ENCODE data around the gene TIMP3. TPM values are rescaled to one million over a fixed set of nuclear protein-coding genes. Genes with fewer than 3 reads are reported as not detected.
"Not testable (repeated sequence)": the region's sequence is repeated elsewhere in the genome, so short reads cannot be mapped to it uniquely, and the experiment has no call there.

TIMP3 gene
- total RNA-seq, 2 experiments from 2014 or later, result 0.32 to 0.48 TPM

DNA sequence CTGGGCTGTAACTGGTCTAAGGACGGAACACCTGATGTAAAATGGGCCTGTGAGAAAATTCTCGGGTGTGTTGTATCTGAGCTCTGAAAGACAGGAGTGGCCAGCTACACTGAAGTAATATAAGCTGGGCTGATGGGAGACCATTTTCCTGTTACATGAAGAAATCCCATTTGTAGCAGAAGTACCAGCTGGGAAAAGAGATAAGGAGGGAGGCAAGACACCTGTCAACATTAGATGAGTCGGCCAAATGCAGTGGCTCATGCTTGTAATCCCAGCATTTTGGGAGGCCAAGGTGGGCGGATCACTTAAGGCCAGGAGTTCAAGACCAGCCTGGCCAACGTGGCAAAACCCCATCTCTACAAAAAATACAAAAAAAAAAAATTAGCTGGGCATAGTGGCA lies 72.1 kb downstream of the TIMP3 start:
- POLR2A ChIA-PET, CTCF ChIA-PET: not testable (repeated sequence)

DNA sequence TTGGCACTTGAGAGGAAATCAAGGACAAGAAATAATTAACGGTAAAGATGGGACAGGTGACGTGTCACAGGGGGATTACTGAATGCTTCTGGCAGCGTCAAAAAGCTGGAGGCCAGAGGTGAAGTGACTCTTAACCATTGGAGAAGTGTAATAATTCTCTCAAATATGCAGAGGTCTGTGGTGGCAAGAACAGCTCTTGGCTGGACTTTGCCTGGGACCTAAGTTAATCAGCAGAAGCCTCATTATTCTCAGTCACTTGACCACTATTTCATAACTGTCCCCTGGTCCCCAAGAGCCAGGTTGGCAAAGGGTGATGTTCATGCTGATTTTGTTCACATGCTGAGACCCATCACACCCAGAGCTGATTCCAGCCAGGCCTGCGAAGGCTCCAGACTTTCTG lies 72.9 kb downstream of the TIMP3 start:
- ChIA-PET CTCF (no interaction called here), POLR2A (no interaction called here)

DNA sequence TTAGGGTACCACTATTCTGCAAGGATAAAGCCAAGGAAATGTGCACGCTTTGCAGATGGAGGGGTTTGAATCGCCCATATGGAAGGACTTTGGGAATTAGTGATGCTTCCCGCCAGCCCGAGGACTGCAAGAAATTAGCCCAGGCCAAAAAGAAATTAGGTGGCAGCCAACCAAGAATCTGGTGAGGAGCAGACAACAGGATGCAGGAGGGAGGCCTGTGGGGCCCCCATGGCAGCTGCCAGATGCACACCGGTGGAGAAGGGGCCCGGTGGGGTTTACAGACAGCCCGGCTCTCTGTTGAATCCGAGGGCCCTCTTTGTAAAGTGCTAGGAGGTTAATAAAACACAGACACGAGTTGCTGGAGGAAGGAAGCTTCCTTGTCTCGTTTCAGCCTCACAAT lies 73.5 kb downstream of the TIMP3 start:
- POLR2A ChIA-PET, result no interaction called here
- CTCF ChIA-PET, result no interaction called here

DNA sequence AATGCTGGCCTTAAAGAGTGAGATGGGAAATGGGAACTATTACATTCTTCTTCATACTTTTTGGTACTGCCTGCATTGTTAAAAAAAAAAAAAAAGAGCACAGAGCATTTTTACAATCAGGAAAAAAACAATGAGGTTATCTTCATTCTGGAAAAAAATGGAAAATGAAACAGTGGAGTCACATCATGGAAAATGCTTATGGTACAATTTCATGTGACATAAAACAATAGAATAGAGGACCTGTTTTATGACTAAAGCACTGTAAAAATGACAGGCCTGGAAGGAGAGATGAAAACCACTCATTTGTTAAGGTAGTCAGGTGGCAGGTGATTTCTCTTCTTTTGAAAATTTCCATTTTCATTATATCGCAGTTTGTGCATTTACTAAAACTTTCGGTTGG lies 75.0 kb downstream of the TIMP3 start:
- ChIA-PET POLR2A (no interaction called here), CTCF (no interaction called here)

DNA sequence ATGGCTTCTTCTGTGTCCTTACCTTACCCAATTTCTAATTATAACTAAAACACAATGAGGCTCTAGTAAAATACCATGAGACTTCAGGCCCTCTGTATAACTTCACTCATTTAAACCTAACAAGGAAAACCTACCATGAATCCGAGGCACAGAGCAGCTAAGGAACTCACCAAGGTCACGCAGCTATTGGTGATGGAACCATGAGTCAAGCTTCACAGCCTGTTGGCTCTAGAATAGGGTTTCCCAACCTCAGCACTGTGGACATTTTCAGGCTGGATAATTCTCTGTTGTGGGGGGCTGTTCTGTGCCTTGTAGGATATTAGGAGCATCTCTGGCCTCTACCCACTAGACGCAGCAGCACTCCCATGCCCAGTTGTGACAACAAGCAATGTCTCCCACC lies 75.7 kb downstream of the TIMP3 start:
- CTCF ChIA-PET, result no interaction called here
- POLR2A ChIA-PET, result no interaction called here

DNA sequence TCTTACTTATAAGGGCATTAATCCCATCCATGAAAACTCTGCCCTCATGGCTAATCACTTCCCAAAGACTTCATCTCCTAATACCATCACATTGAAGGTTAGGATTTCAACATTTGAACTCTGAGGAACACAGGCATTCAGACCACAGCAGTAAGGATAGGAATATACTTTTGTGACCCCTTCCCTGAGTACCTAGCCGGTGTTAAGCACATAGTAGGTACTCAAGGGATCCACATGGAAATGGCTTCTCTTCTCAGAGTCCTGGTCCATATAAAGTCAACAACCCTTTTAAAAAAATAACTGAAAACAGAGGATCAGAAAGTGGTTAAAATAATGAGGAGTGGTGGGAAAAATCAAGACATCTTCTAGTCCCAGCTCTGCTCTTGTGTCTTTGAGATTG lies 78.0 kb downstream of the TIMP3 start:
- ChIA-PET POLR2A (no interaction called here), CTCF (no interaction called here)

DNA sequence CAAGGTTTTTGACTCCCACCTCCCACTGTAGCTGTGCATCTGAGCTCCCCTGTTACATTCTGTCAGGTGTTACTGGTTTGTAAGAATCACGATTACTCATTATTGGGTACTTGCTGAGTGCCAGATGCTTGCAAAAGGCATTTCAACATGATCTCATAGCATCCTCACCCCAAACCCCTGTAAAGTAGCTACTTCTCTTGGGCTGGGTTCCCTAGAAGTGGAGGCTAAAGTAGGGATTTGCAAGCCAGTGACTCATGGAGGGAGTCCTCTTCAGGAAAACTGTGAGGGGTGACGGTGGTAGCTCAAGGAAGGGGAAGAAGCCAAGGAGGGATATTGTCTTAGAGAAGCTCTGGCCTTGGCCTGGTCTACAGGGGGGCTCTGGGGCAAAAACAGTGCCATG lies 78.6 kb downstream of the TIMP3 start:
- ChIA-PET CTCF (no interaction called here), POLR2A (no interaction called here)

DNA sequence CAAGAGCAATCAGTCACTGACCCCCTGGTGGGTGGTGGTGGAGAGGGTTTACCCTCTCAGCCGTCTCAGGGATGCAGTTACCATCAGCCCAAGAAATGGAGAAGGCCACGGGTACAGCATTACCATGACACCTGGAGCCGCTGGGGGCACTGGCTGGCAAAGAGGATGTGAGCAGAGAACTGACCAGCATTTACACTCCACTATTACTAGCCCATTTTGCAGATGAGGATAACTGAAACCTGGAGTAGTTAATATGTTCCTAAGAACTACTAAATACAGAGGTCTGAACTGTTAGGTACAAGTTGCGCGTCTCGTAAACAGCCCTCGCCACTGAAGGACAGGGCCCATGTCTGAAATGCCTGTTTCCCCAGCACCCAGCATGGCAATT lies 79.0 kb downstream of the TIMP3 start:
- POLR2A ChIA-PET, result no interaction called here
- CTCF ChIA-PET, result no interaction called here

DNA sequence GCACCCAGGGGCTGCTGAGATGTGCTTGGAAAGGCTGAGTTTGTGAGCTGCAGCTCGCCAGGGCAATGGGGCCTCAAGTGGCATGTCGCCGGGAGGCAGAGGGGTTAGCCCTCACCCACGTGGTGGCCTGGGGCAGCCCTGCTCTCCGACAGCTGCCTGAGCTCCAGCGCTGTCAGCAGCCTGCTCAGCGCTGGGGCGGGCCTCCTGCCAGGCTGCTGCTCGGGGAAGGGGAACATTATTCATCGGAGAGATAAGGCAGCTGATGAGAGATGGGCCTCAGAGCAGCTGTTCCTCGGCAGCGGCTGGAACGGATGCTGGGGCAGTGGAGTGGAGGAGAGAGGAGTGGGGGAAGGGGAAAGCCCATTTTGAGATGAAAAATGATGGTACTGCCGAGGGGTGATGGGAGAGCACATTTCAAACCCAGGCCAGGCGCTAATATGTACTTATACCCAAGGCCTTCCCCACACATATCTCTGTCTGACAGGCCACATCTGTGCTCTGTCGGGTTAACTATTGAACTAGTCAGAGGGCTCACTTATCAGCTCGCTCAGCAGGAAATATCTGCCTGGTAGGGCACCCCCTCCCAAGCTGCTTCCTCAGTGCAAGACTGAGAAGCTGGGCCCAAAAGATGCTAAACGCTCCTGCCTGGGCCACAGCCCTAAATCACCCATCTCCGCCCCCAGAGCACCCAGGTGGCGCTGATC lies 79.5 kb downstream of the TIMP3 start:
- ChIA-PET CTCF (no interaction called here), POLR2A (no interaction called here)

DNA sequence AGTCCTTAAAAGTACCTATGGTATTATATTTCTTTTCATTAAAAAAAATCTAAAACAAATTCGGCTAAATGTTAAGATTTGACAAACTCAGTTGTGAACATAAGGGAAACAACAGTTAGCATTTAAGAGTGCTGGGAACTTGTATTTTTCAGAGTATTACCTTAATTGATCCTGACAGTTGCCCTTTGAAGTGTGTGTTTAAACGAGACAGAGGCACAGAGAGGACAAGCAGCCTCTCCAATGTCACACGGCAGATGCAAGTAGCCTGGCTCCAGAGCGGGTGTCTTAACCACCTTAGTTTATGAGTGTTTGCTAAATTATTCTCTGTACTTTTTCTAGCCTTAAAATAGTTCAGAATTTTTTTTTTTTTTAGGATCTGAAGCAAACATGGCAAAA lies 80.9 kb downstream of the TIMP3 start:
- ChIA-PET CTCF (no interaction called here), POLR2A (no interaction called here)

DNA sequence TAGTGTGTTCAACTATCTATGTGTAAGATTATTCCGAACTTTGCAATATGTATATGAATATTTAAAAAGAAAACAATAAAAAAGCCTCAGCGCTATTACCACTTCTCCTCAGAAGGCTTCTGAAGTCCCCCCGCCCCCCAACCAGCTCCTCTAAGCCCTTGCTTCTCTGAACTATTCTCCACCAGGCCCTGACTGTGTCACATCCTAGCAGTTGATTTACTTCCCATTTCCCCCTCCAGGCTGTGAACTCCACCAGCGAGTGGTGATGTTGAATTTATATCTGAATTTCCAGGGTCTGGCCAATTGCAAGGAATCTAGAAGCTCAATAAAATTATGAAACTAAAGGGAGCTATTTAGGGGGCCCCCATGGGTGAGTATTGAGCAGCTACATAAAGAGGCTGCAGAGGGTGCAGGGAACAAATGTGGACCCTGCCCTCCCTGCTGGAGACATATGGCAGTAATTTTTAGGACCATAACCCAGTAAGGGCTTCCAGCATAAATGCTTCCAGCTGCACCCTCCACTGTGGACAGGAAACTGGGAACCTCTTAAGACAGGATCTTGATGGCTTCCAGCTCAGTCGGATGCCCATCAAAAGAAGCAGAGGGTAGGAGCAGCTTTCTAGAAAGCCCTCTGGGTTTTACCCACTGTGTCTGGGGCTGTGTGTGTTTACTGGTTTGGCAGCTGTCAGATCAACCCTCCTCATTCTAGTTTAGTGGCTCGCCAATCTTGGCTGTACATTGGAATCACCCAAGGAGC lies 81.4 kb downstream of the TIMP3 start:
- CTCF ChIA-PET, result interaction anchor here (0.6 kb wide), 1 partner anchor 133 kb away, joined by 4 read pairs; no protein-coding TSS in a partner anchor
- POLR2A ChIA-PET, result no interaction called here

DNA sequence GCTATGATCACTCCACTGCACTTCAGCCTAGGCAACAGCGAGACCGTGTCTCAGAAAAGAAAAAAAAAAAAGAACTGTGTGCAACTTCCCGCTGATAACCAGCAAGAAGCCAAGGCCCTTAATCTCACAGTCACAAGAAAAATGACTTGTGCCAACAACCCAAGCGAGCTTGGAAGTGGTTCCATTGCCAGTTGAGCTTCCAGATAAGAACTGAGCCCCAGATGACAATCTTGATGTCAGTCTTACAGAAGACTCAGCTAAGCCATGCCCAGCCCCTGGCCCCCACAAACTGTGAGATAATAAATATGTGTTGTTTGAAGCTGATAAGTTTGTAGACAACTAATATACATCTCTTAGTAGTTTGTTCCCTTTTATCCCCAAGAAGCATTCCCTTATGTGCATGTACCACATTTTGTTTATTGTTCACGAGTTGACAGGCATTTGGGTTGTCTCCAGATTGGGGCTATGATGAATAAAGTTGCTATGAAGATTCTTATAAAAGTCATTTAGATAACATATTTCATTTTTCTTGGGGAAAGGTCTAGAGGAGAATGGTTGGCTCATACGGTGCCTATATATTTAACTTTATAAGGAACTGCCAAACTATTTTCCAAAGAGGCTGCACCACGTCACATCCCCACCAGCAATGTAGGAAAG lies 85.9 kb downstream of the TIMP3 start:
- ChIA-PET POLR2A (no interaction called here), CTCF (no interaction called here)

DNA sequence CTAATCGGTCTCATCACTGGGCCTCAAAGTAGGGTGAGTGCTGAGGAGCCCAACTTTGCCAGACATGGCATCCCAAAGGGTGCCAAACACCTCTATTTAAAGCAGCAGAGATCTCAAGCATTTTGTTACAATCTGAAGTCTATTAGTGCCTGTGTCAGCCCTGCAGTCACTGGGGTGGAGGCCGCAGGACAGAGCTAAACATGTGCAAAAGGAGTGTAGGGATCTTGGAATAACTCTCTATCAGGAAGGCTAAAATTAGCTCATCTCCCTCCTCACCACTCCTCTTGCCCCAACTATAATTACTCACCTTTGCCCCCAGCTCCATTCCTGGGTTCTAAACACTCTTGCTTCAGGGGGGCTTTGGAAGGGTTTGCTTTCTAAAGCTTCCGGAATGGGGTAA lies 87.5 kb downstream of the TIMP3 start:
- ChIA-PET POLR2A (no interaction called here), CTCF (no interaction called here)

DNA sequence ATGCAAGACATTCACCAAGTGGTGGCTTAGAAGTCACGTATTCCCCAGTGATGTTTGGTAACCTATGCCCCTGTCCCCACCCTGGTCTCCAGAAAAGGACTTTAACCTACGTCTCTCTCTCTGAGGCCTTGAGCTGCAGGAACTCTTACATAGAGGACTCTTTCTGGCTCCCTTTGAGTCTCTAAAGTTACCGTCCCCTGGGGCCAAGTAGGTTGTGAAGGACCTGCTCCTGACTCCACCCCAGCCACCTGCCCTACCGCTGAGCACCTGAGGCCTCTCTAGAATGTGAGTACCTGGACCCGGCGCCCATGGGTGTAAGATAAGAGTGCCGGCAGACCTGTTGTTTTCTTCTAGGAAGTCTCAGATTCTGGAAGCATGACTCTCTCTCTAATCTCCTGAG lies 95.4 kb downstream of the TIMP3 start:
- CTCF ChIA-PET, result interaction anchor here (0.7 kb wide), 1 partner anchor 40 kb away, joined by 3 read pairs; no protein-coding TSS in a partner anchor

DNA sequence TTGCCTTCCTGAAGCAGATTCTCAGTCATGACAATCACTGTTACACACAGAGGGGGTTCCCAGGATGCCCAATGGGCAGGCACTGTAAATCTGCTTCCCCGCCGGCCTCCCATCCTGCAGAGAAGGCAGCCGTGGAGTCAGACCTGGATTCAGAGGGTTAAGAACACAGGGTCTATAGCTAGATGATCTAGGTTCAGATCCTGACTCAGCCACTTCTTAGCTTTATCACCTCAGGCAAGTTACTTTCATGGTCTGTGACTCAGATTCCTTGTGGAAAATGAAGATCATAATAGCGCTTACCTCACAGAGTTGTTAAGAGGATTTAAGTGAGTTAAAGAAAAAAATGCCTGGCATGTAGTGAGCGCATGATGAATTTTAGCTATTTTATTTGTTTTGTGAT lies 95.9 kb downstream of the TIMP3 start:
- ChIA-PET CTCF (interaction anchor here (0.7 kb wide), 1 partner anchor 40 kb away, joined by 3 read pairs; no protein-coding TSS in a partner anchor), POLR2A (interaction anchor here (0.6 kb wide), 1 partner anchor 152 kb away, joined by 3 read pairs; no protein-coding TSS in a partner anchor)

More for the DNA sequence above, 95.4 kb downstream of the TIMP3 start:
- POLR2A ChIA-PET, result no interaction called here

DNA sequence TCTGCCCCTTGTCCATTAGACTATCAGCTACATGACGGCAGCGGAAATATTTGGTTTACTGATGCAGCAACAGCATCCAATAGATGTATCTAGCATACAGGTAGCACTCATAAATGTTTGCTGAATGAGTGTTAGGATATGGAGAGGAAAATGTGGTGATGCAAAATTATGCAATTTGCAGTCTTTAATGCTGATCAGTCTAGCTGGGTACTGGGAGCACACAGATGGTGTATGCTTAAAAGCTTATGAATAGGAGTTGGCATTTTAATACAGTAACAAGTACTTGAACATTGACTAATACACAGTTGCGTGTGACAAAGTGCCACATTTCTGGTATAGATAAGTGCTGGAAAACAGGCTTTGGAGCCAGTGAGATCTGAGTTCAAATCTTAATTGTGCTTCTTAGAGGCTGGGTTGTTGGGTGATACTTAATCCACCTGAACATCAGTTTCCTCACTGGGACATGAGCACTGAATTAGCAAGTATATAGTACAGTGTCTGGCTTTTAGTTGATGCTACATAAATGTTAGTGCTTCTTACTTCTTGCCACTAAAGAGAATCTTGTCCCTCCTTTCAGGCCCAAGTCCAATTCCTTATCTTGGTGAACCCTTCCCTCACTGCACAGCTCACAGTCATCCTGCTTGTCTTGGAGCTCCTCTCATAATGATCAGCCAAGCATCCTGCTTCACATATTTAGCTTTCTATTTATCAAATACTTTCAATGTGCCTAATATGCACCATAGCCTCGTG lies 99.6 kb downstream of the TIMP3 start:
- ChIA-PET POLR2A (no interaction called here), CTCF (no interaction called here)

DNA sequence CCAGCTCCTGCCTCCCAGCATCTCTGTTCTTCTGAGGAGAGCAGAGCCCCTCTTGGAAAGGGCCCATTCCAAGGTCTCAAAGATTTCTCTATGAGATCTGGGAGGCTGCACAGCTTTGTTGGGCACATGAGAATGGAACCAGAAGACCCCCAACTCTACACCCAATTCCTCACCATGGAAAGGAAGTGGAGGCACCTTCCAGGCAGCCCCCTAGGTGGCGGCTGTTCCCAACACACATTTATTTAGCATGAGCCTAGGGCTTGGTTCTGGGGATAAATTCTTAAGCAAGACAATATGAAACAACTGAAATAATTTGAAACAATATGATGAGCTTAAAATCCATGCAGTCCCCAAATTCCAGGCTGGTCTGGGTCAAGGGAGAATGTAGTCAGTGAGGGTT lies 100.4 kb downstream of the TIMP3 start:
- CTCF ChIA-PET, result no interaction called here

DNA sequence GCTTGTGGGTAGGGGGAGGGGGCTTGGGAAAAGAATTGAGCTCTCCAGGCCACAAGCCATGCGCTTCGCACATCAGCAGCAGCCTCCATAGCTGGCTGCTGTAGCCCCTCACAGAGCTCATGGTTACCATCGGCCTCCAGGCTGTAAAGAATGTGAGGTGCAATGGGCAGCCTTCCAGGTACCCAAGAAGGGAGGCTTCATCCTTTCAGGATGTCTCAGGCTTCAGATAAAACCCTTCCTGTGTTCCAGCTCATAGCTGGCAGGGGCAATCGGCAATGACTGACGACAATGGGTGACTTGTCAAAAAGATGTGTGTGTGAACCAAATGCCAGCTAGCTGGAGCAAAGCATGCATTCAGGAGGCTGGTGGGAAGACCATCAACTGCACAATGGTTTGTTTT lies 102.0 kb downstream of the TIMP3 start:
- ChIA-PET POLR2A (no interaction called here), CTCF (no interaction called here)

More for the DNA sequence above, 100.4 kb downstream of the TIMP3 start:
- POLR2A ChIA-PET, result no interaction called here

DNA sequence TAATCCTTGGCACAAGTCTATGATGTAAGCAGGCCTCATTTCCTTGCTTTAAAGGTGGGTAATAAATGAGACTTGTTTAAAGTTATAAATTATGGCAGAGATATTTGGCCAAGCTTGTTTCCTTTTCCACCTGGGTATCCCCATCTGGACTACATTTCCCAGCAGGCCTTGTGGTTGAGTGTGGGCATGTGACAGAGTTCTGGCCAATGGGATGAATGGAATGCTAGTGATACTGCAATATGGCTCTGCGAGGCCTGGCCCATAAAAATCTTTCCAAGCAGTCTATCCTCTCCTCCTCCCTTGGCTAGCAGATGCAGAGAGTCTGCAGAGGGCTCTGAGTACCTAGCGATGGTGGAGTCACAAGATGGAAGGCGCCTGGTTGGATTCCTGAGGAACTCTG lies 102.5 kb downstream of the TIMP3 start:
- POLR2A ChIA-PET, result no interaction called here

DNA sequence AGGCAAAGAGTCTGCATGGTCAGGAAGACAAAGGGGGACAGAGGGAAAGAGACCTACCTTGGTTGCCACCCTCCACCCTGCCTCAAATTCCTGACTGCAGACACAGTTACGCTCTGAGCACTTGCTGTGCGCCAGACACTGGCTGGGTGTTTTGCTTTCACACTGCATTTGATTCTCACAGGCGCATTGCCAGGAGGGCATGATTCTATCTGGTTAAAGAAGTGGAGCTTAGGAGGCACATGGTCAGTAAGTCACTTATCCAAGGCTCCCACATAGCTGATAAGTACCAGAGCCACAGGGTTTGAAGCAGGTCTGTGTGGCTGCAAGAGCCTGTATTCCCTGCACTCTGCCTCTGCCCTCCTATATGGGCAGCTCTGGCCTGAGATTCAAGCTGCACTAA lies 103.9 kb downstream of the TIMP3 start:
- POLR2A ChIA-PET, result no interaction called here
- CTCF ChIA-PET, result no interaction called here

More for the DNA sequence above, 102.5 kb downstream of the TIMP3 start:
- CTCF ChIA-PET, result no interaction called here
